BLaER1 (cell line): ENCODE measurements around the gene PCSK5.
"Not testable (repeated sequence)": the region's sequence is repeated elsewhere in the genome, so short reads cannot be mapped to it uniquely, and the experiment has no call there.

Experiments
- H3K27ac ChIP-seq: shearing (Covaris generic); formaldehyde crosslinking; 2 replicates; pipeline ENCODE4 v1.8.1; 2022
- H3K27me3 ChIP-seq: shearing (Covaris generic); formaldehyde crosslinking; 2 replicates; pipeline ENCODE4 v1.8.1; 2022
- H3K36me3 ChIP-seq: shearing (Covaris generic); formaldehyde crosslinking; 2 replicates; pipeline ENCODE4 v1.8.1; 2022
- H3K4me1 ChIP-seq: shearing (Covaris generic); formaldehyde crosslinking; 2 replicates; pipeline ENCODE4 v1.8.1; 2022
- H3K4me2 ChIP-seq: shearing (Covaris generic); formaldehyde crosslinking; 2 replicates; pipeline ENCODE4 v1.8.1; 2022
- H3K4me3 ChIP-seq: shearing (Covaris generic); formaldehyde crosslinking; 2 replicates; pipeline ENCODE4 v1.8.1; 2022
- H3K9ac ChIP-seq: shearing (Covaris generic); formaldehyde crosslinking; 2 replicates; pipeline ENCODE4 v1.8.1; 2022
- H3K9me3 ChIP-seq: shearing (Covaris generic); formaldehyde crosslinking; 2 replicates; pipeline ENCODE4 v1.8.1; 2022
- H4K20me1 ChIP-seq: shearing (Covaris generic); formaldehyde crosslinking; 2 replicates; pipeline ENCODE4 v1.8.1; 2022
- Cebpa-rat ChIP-seq: shearing (Covaris generic); IDR thresholded peaks from 2 replicates; pipeline ENCODE4 v1.8.1; 2022

Gene PCSK5

DNA sequence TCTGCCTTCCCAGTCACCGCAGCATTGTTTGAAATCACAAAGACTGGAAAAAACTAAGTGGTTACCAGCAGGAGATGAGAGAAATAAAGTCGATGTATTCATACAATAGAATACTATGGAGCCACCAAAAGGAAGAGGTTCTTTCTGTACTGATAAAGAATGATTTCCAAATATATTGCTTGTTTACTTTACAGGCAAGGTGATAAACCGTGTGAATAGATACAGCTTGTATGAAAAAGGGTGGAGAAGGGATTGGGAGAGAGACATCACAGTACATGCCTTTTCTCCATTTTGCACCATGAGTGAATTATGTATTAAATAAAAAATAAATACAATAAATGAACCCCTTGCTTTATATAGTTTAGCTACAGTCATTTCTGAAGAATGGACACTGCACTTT lies 412.1 kb downstream of the PCSK5 start:
- no peaks in the 10 kb centered on the region for H3K27me3 ChIP-seq
- H3K9me3 ChIP-seq = no peaks in the 10 kb centered on the region
- no peak overlapping the region for H3K4me2 ChIP-seq
- H3K27ac ChIP-seq = no peak overlapping the region
- no peaks in the 10 kb centered on the region for H4K20me1 ChIP-seq
- H3K4me1 ChIP-seq = peaks cover 26% of the 10 kb centered on the region
- no peak overlapping the region for H3K4me3 ChIP-seq
- no peak for TF ChIP-seq Cebpa-rat
- H3K36me3 ChIP-seq = no peaks in the 10 kb centered on the region
- no peak overlapping the region for H3K9ac ChIP-seq

GRCh38 chr9:76302947-76303550 lies 412.6 kb downstream of the PCSK5 start:
- peaks cover 21% of the 10 kb centered on the region for H3K4me1 ChIP-seq
- no peak overlapping the region for H3K4me3 ChIP-seq
- no peak overlapping the region for H3K27ac ChIP-seq
- no peaks in the 10 kb centered on the region for H4K20me1 ChIP-seq
- no peaks in the 10 kb centered on the region for H3K9me3 ChIP-seq
- H3K36me3 ChIP-seq = no peaks in the 10 kb centered on the region
- H3K9ac ChIP-seq = no peak overlapping the region
- no peak for TF ChIP-seq Cebpa-rat
- H3K27me3 ChIP-seq = no peaks in the 10 kb centered on the region
- no peak overlapping the region for H3K4me2 ChIP-seq

- not testable (repeated sequence) for H4K20me1 ChIP-seq, H3K27me3 ChIP-seq, H3K9ac ChIP-seq, H3K36me3 ChIP-seq, H3K9me3 ChIP-seq, H3K4me3 ChIP-seq, H3K4me1 ChIP-seq, H3K27ac ChIP-seq, H3K4me2 ChIP-seq
These were observed 416.6 kb downstream of the PCSK5 start for GRCh38 chr9:76307047-76307446.

DNA sequence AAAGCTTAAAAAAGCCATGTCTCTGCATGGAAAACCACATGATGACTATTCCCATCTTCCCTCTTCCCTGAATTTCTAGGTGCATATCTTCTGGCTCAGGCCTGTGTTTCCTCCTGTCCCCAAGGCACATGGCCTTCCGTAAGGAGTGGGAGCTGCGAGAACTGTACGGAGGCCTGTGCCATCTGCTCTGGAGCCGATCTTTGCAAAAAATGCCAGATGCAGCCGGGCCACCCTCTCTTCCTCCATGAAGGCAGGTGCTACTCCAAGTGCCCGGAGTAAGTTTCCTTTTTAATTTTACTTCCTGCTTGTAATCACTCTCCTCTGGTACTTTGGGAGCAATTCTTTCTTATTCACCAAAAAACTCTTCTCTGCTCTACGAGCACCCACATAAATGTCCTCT lies 420.1 kb downstream of the PCSK5 start:
- Histone ChIP-seq H3K27ac (no peak overlapping the region), H3K4me3 (no peak overlapping the region), H3K9ac (no peak overlapping the region), H3K27me3 (no peaks in the 10 kb centered on the region), H4K20me1 (no peaks in the 10 kb centered on the region), H3K9me3 (no peaks in the 10 kb centered on the region), H3K4me2 (no peak overlapping the region), H3K36me3 (no peaks in the 10 kb centered on the region), H3K4me1 (peaks cover 6% of the 10 kb centered on the region; the same call in 1 of the 2 replicates)
- no peak for TF ChIP-seq Cebpa-rat

GRCh38 chr9:76310991-76311390 lies 420.5 kb downstream of the PCSK5 start:
- Histone ChIP-seq H3K4me2 (no peak overlapping the region), H3K36me3 (no peaks in the 10 kb centered on the region), H4K20me1 (no peaks in the 10 kb centered on the region), H3K4me3 (no peak overlapping the region), H3K4me1 (peaks cover 6% of the 10 kb centered on the region; the same call in 1 of the 2 replicates), H3K9me3 (no peaks in the 10 kb centered on the region), H3K27ac (no peak overlapping the region), H3K27me3 (no peaks in the 10 kb centered on the region), H3K9ac (no peak overlapping the region)
- no peak for TF ChIP-seq Cebpa-rat

DNA sequence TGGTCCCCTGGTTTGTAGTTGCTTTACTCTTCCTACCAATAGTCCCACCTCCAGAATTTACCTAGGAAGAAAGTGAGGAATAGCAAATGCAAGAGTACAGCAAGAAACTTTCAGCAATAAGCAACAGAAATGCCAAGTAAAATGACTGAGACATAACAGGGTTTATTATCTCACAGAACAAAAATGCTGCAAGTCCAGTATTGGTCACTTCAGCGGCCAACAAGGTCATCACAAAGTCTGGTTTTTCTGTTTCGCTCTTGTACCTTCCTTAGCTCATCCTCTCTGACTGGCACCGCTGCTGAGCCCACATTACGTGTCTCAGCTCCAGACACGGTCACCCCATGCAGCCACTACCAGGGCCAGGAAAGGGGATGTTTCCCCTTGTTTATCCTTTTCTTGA lies 421.1 kb downstream of the PCSK5 start:
- peaks cover 6% of the 10 kb centered on the region; the same call in 1 of the 2 replicates for H3K4me1 ChIP-seq

DNA sequence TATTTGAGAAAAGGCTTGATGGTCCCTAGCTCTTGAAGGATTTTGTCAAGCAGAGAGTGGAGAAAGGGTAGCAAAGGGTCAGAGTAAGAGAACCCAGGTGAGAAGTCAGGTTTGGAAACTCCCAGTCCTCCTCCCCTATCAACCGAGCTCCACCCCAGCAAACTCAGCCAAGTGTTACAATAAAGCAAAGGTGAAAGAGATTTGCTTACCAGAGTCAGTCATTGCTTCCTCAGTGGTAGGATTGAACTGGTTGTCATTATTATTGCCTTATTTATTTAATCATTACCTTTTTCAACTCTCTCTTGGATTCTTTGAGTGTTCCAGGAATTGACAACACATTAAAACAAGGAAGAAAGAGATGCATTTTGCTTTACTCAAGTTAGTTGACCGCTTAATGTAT lies 423.3 kb downstream of the PCSK5 start:
- no peaks in the 10 kb centered on the region for H4K20me1 ChIP-seq
- no peaks in the 10 kb centered on the region for H3K27me3 ChIP-seq
- no peak overlapping the region for H3K27ac ChIP-seq
- no peak overlapping the region for H3K4me2 ChIP-seq
- TF ChIP-seq Cebpa-rat = no peak
- no peaks in the 10 kb centered on the region for H3K9me3 ChIP-seq
- peaks cover 6% of the 10 kb centered on the region; the same call in 1 of the 2 replicates for H3K4me1 ChIP-seq
- H3K4me3 ChIP-seq = no peak overlapping the region
- H3K36me3 ChIP-seq = no peaks in the 10 kb centered on the region
- H3K9ac ChIP-seq = no peak overlapping the region

More for the DNA sequence above, 421.1 kb downstream of the PCSK5 start:
- H3K4me2 ChIP-seq = no peak overlapping the region
- H3K4me3 ChIP-seq = no peak overlapping the region
- no peak for TF ChIP-seq Cebpa-rat
- no peak overlapping the region for H3K9ac ChIP-seq
- H3K27me3 ChIP-seq = no peaks in the 10 kb centered on the region
- H4K20me1 ChIP-seq = no peaks in the 10 kb centered on the region
- H3K9me3 ChIP-seq = no peaks in the 10 kb centered on the region
- no peaks in the 10 kb centered on the region for H3K36me3 ChIP-seq
- H3K27ac ChIP-seq = no peak overlapping the region

GRCh38 chr9:76314321-76314720 lies 423.8 kb downstream of the PCSK5 start:
- H3K27me3 ChIP-seq = no peaks in the 10 kb centered on the region
- H3K36me3 ChIP-seq = no peaks in the 10 kb centered on the region
- TF ChIP-seq Cebpa-rat = no peak
- no peak overlapping the region for H3K4me3 ChIP-seq
- no peak overlapping the region for H3K4me2 ChIP-seq
- H3K4me1 ChIP-seq = 0 out of 2 replicates have a peak, but pooled peaks cover under 1% of the 10 kb centered on the region
- H3K9ac ChIP-seq = no peak overlapping the region
- H3K27ac ChIP-seq = no peak overlapping the region
- no peaks in the 10 kb centered on the region for H3K9me3 ChIP-seq
- H4K20me1 ChIP-seq = no peaks in the 10 kb centered on the region

DNA sequence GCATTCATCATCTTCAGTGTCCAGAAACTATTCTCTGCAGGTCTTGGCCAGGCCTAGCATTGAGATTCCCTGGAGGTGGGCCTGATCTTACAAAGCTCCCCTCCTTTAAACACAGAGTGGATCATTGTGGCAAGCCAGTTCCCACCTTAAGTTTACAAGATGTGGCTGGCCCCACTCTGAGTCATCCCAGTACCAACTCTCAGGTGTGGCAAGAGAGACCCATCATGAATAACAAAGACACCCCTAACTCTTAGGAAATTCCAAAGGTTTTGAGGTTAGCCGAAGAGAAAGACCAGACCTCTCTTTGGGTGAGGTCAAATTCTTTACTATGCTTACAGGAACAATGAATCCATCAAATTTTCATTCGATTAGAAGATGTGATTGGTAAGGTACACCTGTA lies 425.6 kb downstream of the PCSK5 start:
- Histone ChIP-seq H3K4me3 (no peak overlapping the region), H3K27ac (no peak overlapping the region), H3K4me2 (no peak overlapping the region), H4K20me1 (no peaks in the 10 kb centered on the region), H3K36me3 (no peaks in the 10 kb centered on the region), H3K4me1 (no peaks in the 10 kb centered on the region), H3K9me3 (no peaks in the 10 kb centered on the region), H3K27me3 (no peaks in the 10 kb centered on the region), H3K9ac (no peak overlapping the region)
- TF ChIP-seq Cebpa-rat = no peak

DNA sequence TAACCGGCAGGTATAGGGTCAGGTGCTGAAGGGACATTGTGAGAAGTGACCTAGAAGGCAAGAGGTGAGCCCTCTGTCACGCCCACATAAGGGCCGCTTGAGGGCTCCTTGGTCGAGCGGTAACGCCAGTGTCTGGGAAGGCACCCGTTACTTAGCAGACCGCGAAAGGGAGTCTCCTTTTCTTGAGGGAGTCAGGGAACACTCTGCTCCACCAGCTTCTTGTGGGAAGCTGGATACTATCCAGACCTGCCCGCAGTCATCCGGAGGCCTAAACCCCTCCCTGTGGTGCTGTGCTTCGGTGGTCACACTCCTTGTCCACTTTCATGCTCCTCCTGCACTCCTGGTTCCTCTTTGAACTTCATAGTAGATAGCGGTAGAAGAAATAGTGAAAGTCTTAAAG lies 429.0 kb downstream of the PCSK5 start:
- not testable (repeated sequence) for H3K4me1 ChIP-seq, H3K4me3 ChIP-seq, H4K20me1 ChIP-seq, H3K36me3 ChIP-seq, H3K27ac ChIP-seq, H3K4me2 ChIP-seq, H3K27me3 ChIP-seq, H3K9me3 ChIP-seq, H3K9ac ChIP-seq
